Stomach (tissue), 9 donors: ENCODE data around the gene GIPC2. TPM values are rescaled to one million over a fixed set of nuclear protein-coding genes. Genes with fewer than 3 reads are reported as not detected.

Source experiments
- DNase-seq, 2 donors: peaks; one replicate each; pipeline versions ENCODE4 v3.0.0 to v3.0.0-alpha.2; 2013 to 2019
- H3K27ac ChIP-seq, 5 donors: fragments of 200-600 bp in 4 of 5; sonication (generic) in 4 of 5; one replicate each; pipeline ENCODE4 v1.5.1; 2013 to 2019; ENCODE audit warnings: mild to moderate bottlenecking in 1 of 5, moderate library complexity in 1 of 5
- H3K27me3 ChIP-seq, 3 donors: fragments of 200-600 bp; sonication (generic); one replicate each; pipeline ENCODE4 v1.5.1; 2017 to 2019; ENCODE audit warnings: mixed run types in 1 of 3
- H3K36me3 ChIP-seq, 4 donors: fragments of 200-600 bp; sonication (generic); 1 replicate in 3 of 4; 2 replicates in 1 of 4; pipeline ENCODE4 v1.5.1; 2016 to 2019
- H3K4me1 ChIP-seq, 4 donors: fragments of 200-600 bp; sonication (generic); one replicate each; pipeline ENCODE4 v1.5.1; 2016 to 2019
- H3K4me3 ChIP-seq, 4 donors: fragments of 200-600 bp; sonication (generic) in 3 of 4; one replicate each; pipeline ENCODE4 v1.5.1; 2016 to 2019; ENCODE audit warnings: mild to moderate bottlenecking in 1 of 4
- H3K9me3 ChIP-seq, 4 donors: fragments of 200-600 bp; sonication (generic); one replicate each; pipeline ENCODE4 v1.5.1; 2016 to 2019
- CTCF ChIP-seq, 7 experiments: fragments of 450-650 bp in 4 of 7; fragments of 200-600 bp in 3 of 7; sonication (generic) in 3 of 7; IDR thresholded peaks; one replicate each; pipeline ENCODE4 v1.5.1; 2016 to 2019; ENCODE audit warnings: antibody characterized with exemption in 7 of 7, control low read depth in 2 of 7, mild to moderate bottlenecking in 1 of 7
- EP300 ChIP-seq: sonication (generic); formaldehyde crosslinking; IDR thresholded peaks from one replicate; pipeline ENCODE4 v1.6.1; 2017; ENCODE audit warnings: antibody characterized with exemption
- POLR2A ChIP-seq, 4 donors: fragments of 450-650 bp; IDR thresholded peaks; one replicate each; pipeline ENCODE4 v1.6.1; 2016; ENCODE audit warnings: antibody characterized with exemption in 4 of 4, control low read depth in 2 of 4, mild to moderate bottlenecking in 1 of 4, moderate library complexity in 1 of 4
- POLR2AphosphoS5 ChIP-seq, 3 donors: sonication (generic); formaldehyde crosslinking; IDR thresholded peaks; one replicate each; pipeline ENCODE4 v1.6.1; 2016; ENCODE audit warnings: antibody characterized with exemption in 3 of 3
- WGBS, 5 donors: extraction: QIAGEN DNeasy Blood & Tissue Kit in 3 of 5; methylation state at CpG; one replicate each; pipeline versions ENCODE4 v1.1.5 to v1.1.7; 2013 to 2018; 5-methylcytosine and 5-hydroxymethylcytosine counted together
- intact Hi-C: fragments of 100-400 bp; cut with DNase I; formaldehyde crosslinking; loops from one replicate; pipeline ENCODE4 v1.15.1; 2023; ENCODE audit warnings: low total_unique reads
- polyA plus RNA-seq, 3 donors: library from polyadenylated mRNA; stranded (reverse); fragments of 200-250 nt; gene quantifications; one replicate each; pipeline ENCODE4 v1.2.3, GENCODE V29; 2013
- total RNA-seq, 5 donors: library from RNA; depleted of rRNA; stranded (reverse); fragments of >200 nt; gene quantifications; one replicate each; pipeline versions ENCODE4 v1.1.0 to v1.2.3, GENCODE V29; 2014 to 2016
- donor health status: healthy with polysubstance abuse.
- donor health status: Bipolar disorder and iron deficiency.
- donor health status: healthy.

Gene GIPC2
- total and polyA plus RNA-seq, 8 donors, result 2.3 to 23.8 (median 5.2) TPM

- no peaks in the 10 kb centered on the region for H3K27me3 ChIP-seq
- no peaks in the 10 kb centered on the region for H3K9me3 ChIP-seq
- intact Hi-C loops, result loop anchor here (5.0 to 10.0 kb wide), 2 partner anchors 475 to 542 kb away; no protein-coding TSS in a partner anchor
- no peak for DNase-seq
- H3K4me1 ChIP-seq, result no peaks in the 10 kb centered on the region
- TF ChIP-seq CTCF (IDR thresholded peaks at IDR 0.05), result no peak
- no peak overlapping the region for H3K4me3 ChIP-seq
- WGBS, 5 donors, result 84 to 90% (median 88%) methylated on average over 3 of the region's 3 CpGs
- H3K27ac ChIP-seq, result no peak overlapping the region
- H3K36me3 ChIP-seq, result no peaks in the 10 kb centered on the region
Observed at GRCh38 chr1:78132174-78132947, 86.6 kb downstream of the GIPC2 start.

- no peaks in the 10 kb centered on the region for H3K9me3 ChIP-seq
- no peak overlapping the region for H3K4me3 ChIP-seq
- no peak overlapping the region for H3K27ac ChIP-seq
- intact Hi-C loops, result loop anchor here (5.0 to 10.0 kb wide), 2 partner anchors 474 to 542 kb away; no protein-coding TSS in a partner anchor
- H3K4me1 ChIP-seq, result no peaks in the 10 kb centered on the region
- H3K27me3 ChIP-seq, result no peaks in the 10 kb centered on the region
- no peaks in the 10 kb centered on the region for H3K36me3 ChIP-seq
- no peak for TF ChIP-seq POLR2AphosphoS5 (IDR thresholded peaks at IDR 0.05)
- no peak for TF ChIP-seq EP300
- no peak for TF ChIP-seq CTCF (IDR thresholded peaks at IDR 0.05)
- TF ChIP-seq POLR2A (IDR thresholded peaks at IDR 0.05), result no peak
- WGBS, 5 donors, result 72 to 89% (median 84%) methylated on average over 1 of the region's 1 CpG
- DNase-seq, result no peak
Observed at GRCh38 chr1:78132948-78133322, 87.2 kb downstream of the GIPC2 start.

- no peaks in the 10 kb centered on the region for H3K27me3 ChIP-seq
- intact Hi-C loops, result loop anchor here (10.0 kb wide), 1 partner anchor 538 kb away; no protein-coding TSS in a partner anchor
- no peak overlapping the region for H3K4me3 ChIP-seq
- no peaks in the 10 kb centered on the region for H3K36me3 ChIP-seq
- no peak overlapping the region for H3K27ac ChIP-seq
- H3K4me1 ChIP-seq, result no peaks in the 10 kb centered on the region
- no peak for TF ChIP-seq POLR2AphosphoS5 (IDR thresholded peaks at IDR 0.05)
- no peak for TF ChIP-seq CTCF (IDR thresholded peaks at IDR 0.05)
- no peak for TF ChIP-seq EP300
- TF ChIP-seq POLR2A (IDR thresholded peaks at IDR 0.05), result no peak
- no peaks in the 10 kb centered on the region for H3K9me3 ChIP-seq
- 73 to 88% (median 86%) methylated on average over 1 of the region's 1 CpG for WGBS, 5 donors
- DNase-seq, result no peak
Observed at GRCh38 chr1:78136680-78137079, 90.9 kb downstream of the GIPC2 start.

GRCh38 chr1:78141531-78142231 is 95.9 kb downstream of the GIPC2 start:
- H3K9me3 ChIP-seq, result no peaks in the 10 kb centered on the region
- intact Hi-C loops, result loop anchor here (5.0 kb wide), 1 partner anchor 471 kb away; no protein-coding TSS in a partner anchor
- H3K4me1 ChIP-seq, result peaks cover 0 to 12% (median 8%) of the 10 kb centered on the region in 4 donors
- no peaks in the 10 kb centered on the region for H3K27me3 ChIP-seq
- 80 to 94% (median 88%) methylated on average over 3 of the region's 3 CpGs for WGBS, 5 donors
- no peak overlapping the region for H3K27ac ChIP-seq
- TF ChIP-seq EP300, result no peak
- TF ChIP-seq POLR2AphosphoS5 (IDR thresholded peaks at IDR 0.05), result no peak
- TF ChIP-seq POLR2A (IDR thresholded peaks at IDR 0.05), result no peak
- TF ChIP-seq CTCF (IDR thresholded peaks at IDR 0.05), result no peak
- DNase-seq, result no peak
- no peaks in the 10 kb centered on the region for H3K36me3 ChIP-seq
- no peak overlapping the region for H3K4me3 ChIP-seq
